ENCODE measurements around the gene CCDC78. TPM values are rescaled to one million over a fixed set of nuclear protein-coding genes. Genes with fewer than 3 reads are reported as not detected.

The CCDC78 gene
- total and polyA plus RNA-seq, 2 of the 13 experiments (the other 11 are each of a cell fraction or from before 2014, with no cell fraction given), result 0.53 to 1.5 TPM

GRCh38 chr16:680967-681745 lies 45.1 kb downstream of the CCDC78 start (continued):
- TF ChIP-seq ZBED4 (CRISPR knock-in tag; IDR thresholded peaks at IDR 0.05; ENCODE audit: borderline replicate concordance), result peak; percentile 97
- no peak for TF ChIP-seq ZNF274 (CRISPR knock-in tag; IDR thresholded peaks at IDR 0.05)
- no peak for TF ChIP-seq MEF2D (CRISPR knock-in tag; IDR thresholded peaks at IDR 0.05)
- TF ChIP-seq RBM22 (optimal IDR thresholded peaks at IDR 0.05; ENCODE audit: low read length), result no peak
- TF ChIP-seq NFAT5 (CRISPR knock-in tag; IDR thresholded peaks at IDR 0.05), result no peak
- no peak for TF ChIP-seq KDM1A (CRISPR knock-in tag; IDR thresholded peaks at IDR 0.05)
- no peak for TF ChIP-seq AGO1 (IDR thresholded peaks at IDR 0.05; ENCODE audit: low read depth, low read length, poor library complexity, severe bottlenecking)
- no peak for TF ChIP-seq NPAS2 (CRISPR knock-in tag; IDR thresholded peaks at IDR 0.05; ENCODE audit: borderline replicate concordance)
- no peak for TF ChIP-seq NFIC (IDR thresholded peaks at IDR 0.05; ENCODE audit: low read length)
- TF ChIP-seq BHLHE40 (IDR thresholded peaks at IDR 0.05; ENCODE audit: low read length), result no peak
- TF ChIP-seq JDP2 (CRISPR knock-in tag; IDR thresholded peaks at IDR 0.05; ENCODE audit: borderline replicate concordance), result no peak
- TF ChIP-seq ZNF558 (CRISPR knock-in tag; IDR thresholded peaks at IDR 0.05; ENCODE audit: borderline replicate concordance), result no peak
- no peak for TF ChIP-seq NR1H2 (CRISPR knock-in tag; IDR thresholded peaks at IDR 0.05; ENCODE audit: borderline replicate concordance, low read depth)
- TF ChIP-seq STAG1 (CRISPR knock-in tag; IDR thresholded peaks at IDR 0.05), result peak; percentile 48
- no peak for TF ChIP-seq SRSF4 (IDR thresholded peaks at IDR 0.05; ENCODE audit: low read depth, low read length, poor library complexity, severe bottlenecking)
- TF ChIP-seq FOSL2 (CRISPR knock-in tag; IDR thresholded peaks at IDR 0.05), result no peak
- no peak for TF ChIP-seq ZNF121 (CRISPR knock-in tag; IDR thresholded peaks at IDR 0.05)
- TF ChIP-seq STAT6 (CRISPR knock-in tag; IDR thresholded peaks at IDR 0.05; ENCODE audit: borderline replicate concordance), result no peak
